Measurements from ENCODE around the gene SORCS1. TPM values are rescaled to one million over a fixed set of nuclear protein-coding genes. Genes with fewer than 3 reads are reported as not detected.

Gene SORCS1
- total and polyA plus RNA-seq, 2 donors (not counting 1 experiment from before 2014, with no cell fraction given) = under 0.01 to 0.01 TPM

- Histone ChIP-seq H3K27me3 (ENCODE audit: control insufficient read depth, insufficient read depth, low read length) (no peaks in the 10 kb centered on the region), H3K4me1 (ENCODE audit: control insufficient read depth, extremely low read depth, insufficient read depth, low read length) (no peaks in the 10 kb centered on the region), H3K4me2 (ENCODE audit: extremely low read depth, insufficient read depth, low read length) (no peak overlapping the region), H3K9me3 (ENCODE audit: control insufficient read depth, insufficient read depth, low read depth, low read length) (no peaks in the 10 kb centered on the region), H3K79me2 (ENCODE audit: control insufficient read depth, insufficient read depth, low read length) (no peaks in the 10 kb centered on the region), H2AFZ (ENCODE audit: low read length) (no peak overlapping the region), H3K36me3 (ENCODE audit: control insufficient read depth, insufficient read depth, low read length) (no peaks in the 10 kb centered on the region), H4K20me1 (ENCODE audit: control insufficient read depth, extremely low read depth, insufficient read depth, low read length) (no peaks in the 10 kb centered on the region), H3K27ac (ENCODE audit: insufficient read depth, low read length) (no peak overlapping the region), H3K9ac (ENCODE audit: insufficient read depth, low read length) (no peak overlapping the region), H3K4me3 (replicated peaks in 1 of 4; ENCODE audit: control extremely low read depth in 1 of 4, insufficient read depth in 1 of 4, low read depth in 3 of 4, low read length in 4 of 4) (no peak overlapping the region)
- no peak for DNase-seq (ENCODE audit: low read depth in 2 of 2)
- no peak for TF ChIP-seq EZH2 (IDR thresholded peaks at IDR 0.05; ENCODE audit: low read length, missing control alignments)
- TF ChIP-seq CTCF (conservative IDR thresholded peaks at IDR 0.05 in 1 of 2, IDR thresholded peaks at IDR 0.05 in 1 of 2; ENCODE audit: low read depth in 1 of 2, low read length in 2 of 2) = no peak
Observed at GRCh38 chr10:106981452-106982075, 182.9 kb downstream of the SORCS1 start.

- Histone ChIP-seq H3K27ac (ENCODE audit: insufficient read depth, low read length) (no peak overlapping the region), H3K4me1 (ENCODE audit: control insufficient read depth, extremely low read depth, insufficient read depth, low read length) (no peaks in the 10 kb centered on the region)
Observed at GRCh38 chr10:106980495-106981451, 183.7 kb downstream of the SORCS1 start.

More at GRCh38 chr10:106980495-106981451, 183.7 kb downstream of the SORCS1 start:
- DNase-seq (ENCODE audit: low read depth in 2 of 2) = no peak
- Histone ChIP-seq H3K79me2 (ENCODE audit: control insufficient read depth, insufficient read depth, low read length) (no peaks in the 10 kb centered on the region), H3K27me3 (ENCODE audit: control insufficient read depth, insufficient read depth, low read length) (no peaks in the 10 kb centered on the region), H3K36me3 (ENCODE audit: control insufficient read depth, insufficient read depth, low read length) (no peaks in the 10 kb centered on the region), H2AFZ (ENCODE audit: low read length) (no peak overlapping the region), H3K9ac (ENCODE audit: insufficient read depth, low read length) (no peak overlapping the region), H3K4me3 (replicated peaks in 1 of 4; ENCODE audit: control extremely low read depth in 1 of 4, insufficient read depth in 1 of 4, low read depth in 3 of 4, low read length in 4 of 4) (no peak overlapping the region), H4K20me1 (ENCODE audit: control insufficient read depth, extremely low read depth, insufficient read depth, low read length) (no peaks in the 10 kb centered on the region), H3K9me3 (ENCODE audit: control insufficient read depth, insufficient read depth, low read depth, low read length) (no peaks in the 10 kb centered on the region), H3K4me2 (ENCODE audit: extremely low read depth, insufficient read depth, low read length) (no peak overlapping the region)
- no peak for TF ChIP-seq EZH2 (IDR thresholded peaks at IDR 0.05; ENCODE audit: low read length, missing control alignments)
- TF ChIP-seq CTCF (conservative IDR thresholded peaks at IDR 0.05 in 1 of 2, IDR thresholded peaks at IDR 0.05 in 1 of 2; ENCODE audit: low read depth in 1 of 2, low read length in 2 of 2) = no peak
